Thymus (tissue), 11 donors: ENCODE data around the gene CTBP2. TPM values are rescaled to one million over a fixed set of nuclear protein-coding genes. Genes with fewer than 3 reads are reported as not detected.

Experiments
- DNase-seq, 9 donors: peaks; one replicate each; pipeline ENCODE4 v3.0.0-alpha.2; 2013; ENCODE audit warnings: low spot score in 9 of 9, low read depth in 6 of 9, missing footprints in 1 of 9
- H3K27ac ChIP-seq, 2 donors: one replicate each; pipeline ENCODE4 v1.5.1; 2013; ENCODE audit warnings: control low read depth in 1 of 2, low read depth in 1 of 2, low read length in 1 of 2, mild to moderate bottlenecking in 1 of 2, moderate library complexity in 1 of 2
- H3K27me3 ChIP-seq, 2 donors: one replicate each; pipeline ENCODE4 v1.5.1; 2013; ENCODE audit warnings: low read length in 1 of 2; ENCODE audit not compliant: control insufficient read depth in 2 of 2, insufficient read depth in 1 of 2
- H3K36me3 ChIP-seq, 2 donors: one replicate each; pipeline ENCODE4 v1.5.1; 2013; ENCODE audit warnings: low read length in 1 of 2, mild to moderate bottlenecking in 1 of 2, moderate library complexity in 1 of 2; ENCODE audit not compliant: control insufficient read depth in 2 of 2, insufficient read depth in 2 of 2
- H3K4me1 ChIP-seq, 2 donors: one replicate each; pipeline ENCODE4 v1.5.1; 2013; ENCODE audit warnings: low read length in 2 of 2; ENCODE audit not compliant: control insufficient read depth in 2 of 2, insufficient read depth in 2 of 2
- H3K4me3 ChIP-seq, 2 donors: one replicate each; pipeline ENCODE4 v1.5.1; 2013; ENCODE audit warnings: low read length in 2 of 2, control low read depth in 1 of 2, mild to moderate bottlenecking in 1 of 2
- H3K9me3 ChIP-seq, 2 donors: one replicate each; pipeline ENCODE4 v1.5.1; 2013; ENCODE audit warnings: low read length in 1 of 2, mild to moderate bottlenecking in 1 of 2; ENCODE audit not compliant: control insufficient read depth in 2 of 2, insufficient read depth in 1 of 2
- WGBS: extraction: QIAGEN DNeasy Blood & Tissue Kit; methylation state at CpG from one replicate; pipeline ENCODE4 v1.1.7; 2013; 5-methylcytosine and 5-hydroxymethylcytosine counted together
- polyA plus RNA-seq: library from polyadenylated mRNA; stranded (reverse); fragments of 200-250 nt; gene quantifications from one replicate; pipeline ENCODE4 v1.2.3, GENCODE V29; 2013
- total RNA-seq: library from RNA; stranded (reverse); fragments of 120-200 nt; gene quantifications from one replicate; pipeline ENCODE4 v1.2.4, GENCODE V29; 2013
- donor health status: healthy.

The CTBP2 gene
- total and polyA plus RNA-seq, 2 donors, result 7.1 to 14.6 TPM

- 94% methylated on average over 11 of the region's 11 CpGs for WGBS
- no peak overlapping the region for H3K27ac ChIP-seq
- H3K36me3 ChIP-seq, result no peaks in the 10 kb centered on the region
- no peaks in the 10 kb centered on the region for H3K4me1 ChIP-seq
- DNase-seq, result no peak
- no peak overlapping the region for H3K4me3 ChIP-seq
- no peaks in the 10 kb centered on the region for H3K27me3 ChIP-seq
- no peaks in the 10 kb centered on the region for H3K9me3 ChIP-seq
Measured at GRCh38 chr10:125035136-125035535, 125.2 kb downstream of the CTBP2 start.

- H3K4me3 ChIP-seq, result no peak overlapping the region
- WGBS, result 94% methylated on average over 3 of the region's 3 CpGs
- no peaks in the 10 kb centered on the region for H3K4me1 ChIP-seq
- H3K27me3 ChIP-seq, result no peaks in the 10 kb centered on the region
- no peaks in the 10 kb centered on the region for H3K36me3 ChIP-seq
- H3K27ac ChIP-seq, result no peak overlapping the region
- no peak for DNase-seq
- no peaks in the 10 kb centered on the region for H3K9me3 ChIP-seq
Measured at GRCh38 chr10:125034675-125035074, 125.7 kb downstream of the CTBP2 start.

DNA sequence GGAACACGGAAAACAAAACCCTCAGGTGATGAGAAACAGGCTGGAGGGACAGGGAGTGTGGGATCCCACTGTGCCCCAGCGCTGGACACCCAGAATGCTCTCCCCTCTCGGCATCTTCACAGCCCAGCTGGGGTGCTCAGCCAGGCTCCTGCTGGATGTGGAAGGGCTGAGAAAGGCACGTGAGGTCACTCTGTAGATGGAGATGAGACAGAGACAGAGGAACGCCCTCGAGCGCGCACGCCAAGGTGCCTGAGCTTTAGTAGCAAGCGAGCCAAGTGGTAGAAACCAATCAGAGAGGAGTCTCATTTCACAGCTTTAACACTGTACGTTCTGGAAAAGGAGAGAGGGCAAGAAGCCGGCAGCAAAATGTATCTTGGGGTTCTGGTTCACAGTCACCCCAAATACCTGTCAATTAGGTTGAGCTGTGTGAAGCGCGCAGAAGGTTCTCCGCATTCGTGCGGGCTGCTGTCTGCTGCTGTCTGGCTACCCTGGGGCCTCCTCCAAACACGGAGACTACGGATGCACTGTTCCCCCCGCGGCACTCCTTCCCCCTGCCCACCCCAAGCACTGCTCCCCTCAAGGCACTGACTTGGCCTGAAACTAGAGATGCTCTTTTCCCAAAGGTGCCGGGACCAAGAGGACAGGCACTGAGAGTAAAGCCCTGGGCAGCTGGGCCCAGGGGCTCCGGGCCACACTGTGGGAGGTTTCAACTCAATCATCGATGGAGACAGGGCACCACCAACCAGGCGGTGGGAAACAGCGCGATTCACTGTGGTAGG lies 127.0 kb downstream of the CTBP2 start:
- Histone ChIP-seq H3K36me3 (no peaks in the 10 kb centered on the region), H3K9me3 (no peaks in the 10 kb centered on the region), H3K4me1 (no peaks in the 10 kb centered on the region), H3K4me3 (no peak overlapping the region), H3K27ac (no peak overlapping the region), H3K27me3 (no peaks in the 10 kb centered on the region)
- 96% methylated on average over 27 of the region's 27 CpGs for WGBS
- no peak for DNase-seq

GRCh38 chr10:125032474-125033020 lies 127.8 kb downstream of the CTBP2 start:
- WGBS, result 96% methylated on average over 15 of the region's 15 CpGs
- H3K27me3 ChIP-seq, result no peaks in the 10 kb centered on the region
- H3K9me3 ChIP-seq, result no peaks in the 10 kb centered on the region
- H3K27ac ChIP-seq, result no peak overlapping the region
- no peak overlapping the region for H3K4me3 ChIP-seq
- no peaks in the 10 kb centered on the region for H3K4me1 ChIP-seq
- DNase-seq, result no peak
- no peaks in the 10 kb centered on the region for H3K36me3 ChIP-seq

- no peaks in the 10 kb centered on the region for H3K9me3 ChIP-seq
- H3K27ac ChIP-seq, result no peak overlapping the region
- H3K27me3 ChIP-seq, result no peaks in the 10 kb centered on the region
- no peaks in the 10 kb centered on the region for H3K36me3 ChIP-seq
- WGBS, result 86% methylated on average over 9 of the region's 10 CpGs
- no peaks in the 10 kb centered on the region for H3K4me1 ChIP-seq
- no peak for DNase-seq
- H3K4me3 ChIP-seq, result no peak overlapping the region
Measured at GRCh38 chr10:125030567-125031197, 129.7 kb downstream of the CTBP2 start.

DNA sequence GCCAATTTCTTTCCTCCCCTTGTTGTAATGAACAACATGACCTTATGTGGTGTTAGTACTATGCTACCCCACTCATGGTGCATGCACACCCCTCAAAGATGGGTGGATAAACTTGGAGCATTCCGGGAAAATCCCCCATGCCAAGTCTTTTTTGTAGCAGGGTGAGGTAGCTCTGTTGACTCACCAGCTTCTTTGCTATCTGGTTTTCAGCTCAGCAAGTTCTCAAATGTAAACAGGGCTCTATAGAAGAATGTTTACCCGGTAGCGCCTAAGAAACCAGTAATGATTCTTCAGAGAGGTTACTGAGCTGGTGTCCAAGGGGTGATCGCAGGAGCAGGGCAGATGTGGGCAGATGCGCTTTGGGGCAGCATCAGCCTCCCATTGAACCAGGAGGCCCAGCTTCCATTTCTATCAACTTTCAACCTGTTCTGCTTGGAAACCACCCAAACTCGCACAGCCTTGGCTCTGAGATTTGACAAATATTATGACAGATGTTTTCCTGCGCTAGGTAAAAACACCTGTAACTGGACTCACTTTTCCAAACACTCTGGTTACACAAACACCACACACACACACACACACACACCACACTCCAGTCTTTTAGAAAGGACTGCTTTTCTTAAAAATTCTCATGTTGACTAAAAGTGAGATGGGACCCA lies 130.7 kb downstream of the CTBP2 start:
- no peaks in the 10 kb centered on the region for H3K4me1 ChIP-seq
- no peak overlapping the region for H3K4me3 ChIP-seq
- 96% methylated on average over 7 of the region's 7 CpGs for WGBS
- no peaks in the 10 kb centered on the region for H3K36me3 ChIP-seq
- no peak for DNase-seq
- no peaks in the 10 kb centered on the region for H3K9me3 ChIP-seq
- H3K27ac ChIP-seq, result no peak overlapping the region
- no peaks in the 10 kb centered on the region for H3K27me3 ChIP-seq

- Histone ChIP-seq H3K4me3 (no peak overlapping the region), H3K36me3 (no peaks in the 10 kb centered on the region), H3K4me1 (no peaks in the 10 kb centered on the region), H3K9me3 (no peaks in the 10 kb centered on the region), H3K27ac (no peak overlapping the region), H3K27me3 (no peaks in the 10 kb centered on the region)
- 95% methylated on average over 17 of the region's 17 CpGs for WGBS
- DNase-seq, result no peak
Measured at GRCh38 chr10:125027871-125028869, 132.2 kb downstream of the CTBP2 start.

- Histone ChIP-seq H3K36me3 (no peaks in the 10 kb centered on the region), H3K27ac (no peak overlapping the region), H3K4me1 (no peaks in the 10 kb centered on the region), H3K9me3 (no peaks in the 10 kb centered on the region), H3K4me3 (no peak overlapping the region), H3K27me3 (no peaks in the 10 kb centered on the region)
- DNase-seq, result no peak
- 97% methylated on average over 40 of the region's 40 CpGs for WGBS
Measured at GRCh38 chr10:125026974-125027735, 133.2 kb downstream of the CTBP2 start.
